Stimulated activated CD8-positive, alpha-beta memory T cell treated with anti-CD3 and anti-CD28 coated beads, Interleukin-4, amount 100 ng/mL, for 24 hours (primary cell): ENCODE results near the gene SMAD6.
"Not testable (repeated sequence)": the region's sequence is repeated elsewhere in the genome, so short reads cannot be mapped to it uniquely, and the experiment has no call there.

Experiments used
- DNase-seq: peaks from one replicate; pipeline ENCODE4 v3.0.0-alpha.2; 2020; ENCODE audit warnings: low read depth

The SMAD6 gene

GRCh38 chr15:66743204-66743603 lies 41.2 kb downstream of the SMAD6 start:
- no peak for DNase-seq

GRCh38 chr15:66743703-66744536 lies 41.9 kb downstream of the SMAD6 start:
- no peak for DNase-seq

- no peak for DNase-seq
These were observed 42.7 kb downstream of the SMAD6 start for GRCh38 chr15:66744610-66745279.

- no peak for DNase-seq
These were observed 43.6 kb downstream of the SMAD6 start for GRCh38 chr15:66745530-66746230.

GRCh38 chr15:66746231-66746605 lies 44.2 kb downstream of the SMAD6 start:
- no peak for DNase-seq

- no peak for DNase-seq
These were observed 45.2 kb downstream of the SMAD6 start for GRCh38 chr15:66747223-66747622.

- DNase-seq: no peak
These were observed 46.1 kb downstream of the SMAD6 start for GRCh38 chr15:66747886-66748707.

- DNase-seq: no peak
These were observed 46.6 kb downstream of the SMAD6 start for GRCh38 chr15:66748708-66749035.

- no peak for DNase-seq
These were observed 48.0 kb downstream of the SMAD6 start for GRCh38 chr15:66749841-66750575.

- no peak for DNase-seq
These were observed 48.6 kb downstream of the SMAD6 start for GRCh38 chr15:66750609-66751008.

GRCh38 chr15:66751579-66751978 lies 49.5 kb downstream of the SMAD6 start:
- no peak for DNase-seq

GRCh38 chr15:66752078-66752477 lies 50.0 kb downstream of the SMAD6 start:
- no peak for DNase-seq

GRCh38 chr15:66753687-66754377 lies 51.8 kb downstream of the SMAD6 start:
- no peak for DNase-seq

- no peak for DNase-seq
These were observed 52.8 kb downstream of the SMAD6 start for GRCh38 chr15:66754789-66755188.

- DNase-seq: no peak
These were observed 53.4 kb downstream of the SMAD6 start for GRCh38 chr15:66755298-66756068.

GRCh38 chr15:66756295-66756694 lies 54.3 kb downstream of the SMAD6 start:
- no peak for DNase-seq

- DNase-seq: no peak
These were observed 55.0 kb downstream of the SMAD6 start for GRCh38 chr15:66757030-66757429.

GRCh38 chr15:66757521-66757920 lies 55.5 kb downstream of the SMAD6 start:
- no peak for DNase-seq

- DNase-seq: not testable (repeated sequence)
These were observed 56.2 kb downstream of the SMAD6 start for GRCh38 chr15:66758217-66758616.

- DNase-seq: no peak
These were observed 56.8 kb downstream of the SMAD6 start for GRCh38 chr15:66758844-66759243.
